Astrocyte of the spinal cord (primary cell): Measurements from ENCODE around the gene YWHAQ.

Source experiments
- DNase-seq: peaks from one replicate; pipeline ENCODE4 v3.0.0; 2011; ENCODE audit warnings: low read depth, low spot score
- H3K4me3 ChIP-seq: 2 replicates; pipeline ENCODE4 v1.5.1; 2011; ENCODE audit warnings: low read depth, mild to moderate bottlenecking, low read length, moderate library complexity
- CTCF ChIP-seq: IDR thresholded peaks from 2 replicates; pipeline ENCODE4 v1.5.1; 2012; ENCODE audit warnings: low read depth, mild to moderate bottlenecking, low read length, inconsistent platforms
- in situ Hi-C: cut with HindIII; loops from 2 replicates; pipeline ENCODE4 v1.10.0; 2017; ENCODE audit warnings: low sequenced_read_pairs

YWHAQ gene

DNA sequence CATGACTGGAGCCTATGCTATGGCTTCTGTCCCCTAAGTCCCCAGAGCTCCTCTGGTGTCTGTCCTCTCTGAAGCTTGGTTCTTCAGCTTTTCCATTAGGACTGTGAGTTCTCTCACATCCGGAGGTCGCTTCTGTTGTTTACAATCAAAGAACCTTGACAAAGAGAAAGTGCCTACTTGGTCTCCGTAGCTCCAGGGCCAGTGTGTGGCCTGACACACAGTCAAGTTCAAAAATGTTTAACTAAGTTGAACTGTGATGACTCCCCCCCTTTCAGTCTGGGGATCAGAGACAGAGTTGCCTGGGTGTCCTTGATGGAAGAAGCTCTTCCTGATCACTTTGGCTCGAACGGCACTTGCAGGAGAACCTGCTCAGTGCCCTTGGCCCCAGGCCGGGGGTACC, 26.3 kb upstream of the YWHAQ start:
- no peak overlapping the region for H3K4me3 ChIP-seq
- no peak for TF ChIP-seq CTCF
- in situ Hi-C loops: no loop called here
- DNase-seq: no peak

DNA sequence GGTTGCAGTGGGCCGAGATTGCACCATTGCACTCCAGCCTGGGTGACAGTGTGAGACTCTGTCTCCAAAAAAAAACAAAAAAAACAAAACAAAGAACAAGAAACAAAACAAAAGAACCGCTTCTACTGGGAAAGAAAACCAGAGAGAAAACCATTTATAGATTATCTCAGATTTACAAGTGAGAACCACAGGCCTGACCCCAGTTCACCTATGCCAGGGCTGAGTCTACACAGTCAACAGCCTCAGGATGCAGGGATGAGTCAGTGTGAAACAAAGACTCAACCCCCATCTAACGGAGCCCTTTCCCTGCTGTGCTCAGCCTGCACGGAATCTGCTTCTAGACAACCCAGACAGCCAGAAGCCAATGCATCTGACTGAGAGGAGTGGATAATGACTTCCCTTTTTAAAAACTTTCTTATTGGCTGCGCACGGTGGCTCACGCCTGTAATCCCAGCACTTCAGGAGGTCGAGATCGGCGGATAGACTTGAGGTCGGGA, 25.5 kb upstream of the YWHAQ start:
- TF ChIP-seq CTCF: no peak
- in situ Hi-C loops: no loop called here
- DNase-seq: peak; percentile 98
- no peak overlapping the region for H3K4me3 ChIP-seq

- in situ Hi-C loops: no loop called here
- DNase-seq: peak; percentile 91
Measured at GRCh38 chr2:9655441-9656269, 24.9 kb upstream of the YWHAQ start.

DNA sequence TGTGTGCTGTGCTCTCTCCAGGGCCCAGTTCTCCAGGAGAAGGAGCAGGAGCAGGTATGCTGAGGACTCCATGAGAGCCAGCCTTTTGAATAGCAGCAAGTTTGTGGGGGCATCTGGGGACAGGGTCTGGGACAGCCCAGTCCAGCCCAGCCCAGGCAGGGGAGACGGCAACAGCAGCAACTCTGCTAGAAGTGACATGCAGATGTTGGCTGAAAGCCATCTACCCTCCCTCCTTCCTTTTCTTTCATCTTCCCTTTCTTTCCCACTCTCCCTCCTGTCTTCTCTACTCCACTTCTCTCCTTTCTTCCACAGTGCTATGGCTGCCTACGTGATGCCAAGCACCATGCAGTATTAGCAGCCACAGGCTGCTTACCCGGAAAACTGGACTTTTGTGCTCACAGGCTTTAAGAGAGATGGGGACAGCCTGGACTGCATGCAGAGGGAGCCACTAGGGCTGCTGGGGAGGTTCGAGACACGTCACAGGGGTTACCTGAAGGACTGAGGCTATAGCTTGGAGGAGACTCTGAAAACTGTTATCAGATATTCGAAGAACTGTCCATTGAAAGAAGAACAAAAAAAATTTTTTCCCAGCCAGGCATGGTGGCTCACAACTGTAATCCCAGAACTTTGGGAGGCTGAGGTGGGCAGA, 23.8 kb upstream of the YWHAQ start:
- DNase-seq: no peak
- TF ChIP-seq CTCF: no peak
- in situ Hi-C loops: no loop called here
- no peak overlapping the region for H3K4me3 ChIP-seq

More at GRCh38 chr2:9655441-9656269, 24.9 kb upstream of the YWHAQ start:
- TF ChIP-seq CTCF: no peak
- H3K4me3 ChIP-seq: no peak overlapping the region

GRCh38 chr2:9653485-9654271, 22.9 kb upstream of the YWHAQ start:
- DNase-seq: no peak
- no peak overlapping the region for H3K4me3 ChIP-seq
- TF ChIP-seq CTCF: no peak
- in situ Hi-C loops: no loop called here

GRCh38 chr2:9652898-9653479, 22.2 kb upstream of the YWHAQ start:
- H3K4me3 ChIP-seq: no peak overlapping the region
- TF ChIP-seq CTCF: no peak
- DNase-seq: no peak
- in situ Hi-C loops: no loop called here
